Esophagus squamous epithelium (tissue), 4 donors: ENCODE data around the gene RABGAP1.

Source experiments
- CTCF ChIP-seq, 6 experiments: fragments of 450-650 bp in 4 of 6; fragments of 200-600 bp in 2 of 6; sonication (generic) in 2 of 6; IDR thresholded peaks; one replicate each; pipeline ENCODE4 v1.5.1; 2016 to 2019; ENCODE audit warnings: antibody characterized with exemption in 6 of 6, mild to moderate bottlenecking in 4 of 6, moderate library complexity in 4 of 6
- POLR2A ChIP-seq, 4 donors: fragments of 450-650 bp; IDR thresholded peaks; one replicate each; pipeline ENCODE4 v1.6.1; 2017; ENCODE audit warnings: antibody characterized with exemption in 4 of 4, mild to moderate bottlenecking in 4 of 4, moderate library complexity in 3 of 4

DNA sequence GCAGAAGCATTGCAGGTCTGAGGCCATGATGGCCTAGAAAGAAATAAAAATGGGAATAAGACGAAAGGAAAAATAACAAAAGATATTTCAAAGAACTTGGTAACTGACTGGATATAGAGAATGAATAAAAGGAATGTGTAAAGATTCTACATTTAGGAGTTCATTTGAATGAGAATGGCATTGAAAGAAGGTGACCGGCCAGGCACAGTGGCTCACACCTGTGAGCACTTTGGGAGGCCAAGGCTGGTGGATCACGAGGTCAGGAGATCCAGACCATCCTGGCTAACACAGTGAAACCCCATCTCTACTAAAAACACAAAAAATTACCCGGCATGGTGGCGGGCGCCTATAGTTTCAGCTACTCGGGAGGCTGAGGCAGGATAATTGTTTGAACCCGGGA, 18.1 kb upstream of the RABGAP1 start:
- TF ChIP-seq POLR2A (IDR thresholded peaks at IDR 0.05) (no peak), CTCF (IDR thresholded peaks at IDR 0.05) (no peak)
